SJCRH30 (cell line): ENCODE measurements around the gene ANK3. TPM values are rescaled to one million over a fixed set of nuclear protein-coding genes. Genes with fewer than 3 reads are reported as not detected.

Experiments
- DNase-seq, 2 experiments: peaks; one replicate each; pipeline ENCODE4 v3.0.0-alpha.2; 2015 to 2020
- H3K27ac ChIP-seq: fragments of 250-450 bp; sonication (Bioruptor Pico); 2 replicates; pipeline ENCODE4 v1.5.1; 2020; ENCODE audit warnings: mild to moderate bottlenecking, moderate library complexity
- H3K27me3 ChIP-seq: fragments of 250-450 bp; sonication (Bioruptor Pico); 2 replicates; pipeline ENCODE4 v1.5.1; 2020; ENCODE audit warnings: mild to moderate bottlenecking, moderate library complexity
- H3K36me3 ChIP-seq: fragments of 250-450 bp; sonication (Bioruptor Pico); 2 replicates; pipeline ENCODE4 v1.5.1; 2020; ENCODE audit warnings: mild to moderate bottlenecking, moderate library complexity
- H3K4me1 ChIP-seq: fragments of 250-450 bp; sonication (Bioruptor Pico); 2 replicates; pipeline ENCODE4 v1.5.1; 2020; ENCODE audit warnings: mild to moderate bottlenecking, moderate library complexity
- H3K4me3 ChIP-seq: fragments of 250-450 bp; sonication (Bioruptor Pico); 2 replicates; pipeline ENCODE4 v1.5.1; 2020; ENCODE audit warnings: mild to moderate bottlenecking, moderate library complexity
- H3K9me3 ChIP-seq: fragments of 250-450 bp; sonication (Bioruptor Pico); replicated peaks from 2 replicates; pipeline ENCODE4 v1.5.1; 2020; ENCODE audit warnings: mild to moderate bottlenecking, moderate library complexity
- total RNA-seq: library from RNA; depleted of rRNA; stranded (reverse); fragments of >200 nt; shearing (Covaris generic); gene quantifications from 2 replicates; pipeline ENCODE4 v1.2.3, GENCODE V29; 2014

Gene ANK3
- total RNA-seq, 1 experiment from 2014 or later: 2.5 TPM

- no peak overlapping the region for H3K4me3 ChIP-seq
Observed at GRCh38 chr10:60420991-60421894, 31.6 kb upstream of the ANK3 start.

DNA sequence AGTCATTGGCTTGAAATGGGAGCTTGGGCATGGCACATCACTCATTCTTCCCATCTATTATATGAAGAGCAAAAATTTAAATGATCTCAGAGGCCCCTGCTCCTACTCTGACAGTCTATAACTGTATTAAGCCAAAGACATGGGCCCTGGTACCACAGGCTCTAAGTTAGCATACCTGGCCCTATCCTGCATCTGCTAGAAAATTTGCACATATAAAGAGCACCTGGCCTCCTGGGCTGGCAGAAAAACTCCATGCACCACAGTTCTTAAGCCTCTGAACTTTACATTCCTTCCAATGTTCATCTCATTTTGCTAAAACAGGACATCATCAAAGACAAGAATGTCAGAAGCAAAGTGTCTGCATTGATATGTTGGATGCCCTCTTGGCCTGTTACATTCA, 29.6 kb upstream of the ANK3 start:
- H3K4me3 ChIP-seq: no peak overlapping the region
- H3K4me1 ChIP-seq: peaks cover 14% of the 10 kb centered on the region
- H3K9me3 ChIP-seq: peaks cover 1% of the 10 kb centered on the region
- no peaks in the 10 kb centered on the region for H3K36me3 ChIP-seq
- no peak for DNase-seq
- H3K27ac ChIP-seq: no peak overlapping the region
- no peaks in the 10 kb centered on the region for H3K27me3 ChIP-seq

More at GRCh38 chr10:60420991-60421894, 31.6 kb upstream of the ANK3 start:
- Histone ChIP-seq H3K9me3 (no peaks in the 10 kb centered on the region), H3K27ac (no peak overlapping the region), H3K4me1 (peaks cover 3% of the 10 kb centered on the region; the same call in 1 of the 2 replicates), H3K27me3 (no peaks in the 10 kb centered on the region), H3K36me3 (no peaks in the 10 kb centered on the region)
- DNase-seq: no peak

DNA sequence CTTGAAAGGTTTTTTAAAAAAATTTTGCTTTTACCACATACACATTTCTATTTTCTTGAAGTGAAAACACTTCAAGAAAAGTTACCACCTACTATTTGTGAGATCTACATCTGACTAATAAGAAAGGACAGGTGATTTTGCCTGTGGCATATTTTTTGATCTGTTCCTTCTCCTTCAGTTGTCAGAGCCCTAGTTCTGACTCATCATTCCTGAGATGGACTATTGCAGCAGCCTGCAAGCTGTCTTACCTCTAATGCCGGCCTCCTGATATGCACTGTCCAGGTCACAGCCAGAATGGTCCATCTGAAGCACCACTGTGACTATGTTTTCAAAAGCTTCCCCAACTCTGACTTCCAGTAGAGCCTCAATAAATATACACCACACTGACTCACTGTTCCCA, 28.2 kb upstream of the ANK3 start:
- Histone ChIP-seq H3K9me3 (peaks cover 6% of the 10 kb centered on the region), H3K27ac (no peak overlapping the region), H3K4me3 (no peak overlapping the region), H3K4me1 (peaks cover 28% of the 10 kb centered on the region), H3K36me3 (no peaks in the 10 kb centered on the region), H3K27me3 (no peaks in the 10 kb centered on the region)
- no peak for DNase-seq

DNA sequence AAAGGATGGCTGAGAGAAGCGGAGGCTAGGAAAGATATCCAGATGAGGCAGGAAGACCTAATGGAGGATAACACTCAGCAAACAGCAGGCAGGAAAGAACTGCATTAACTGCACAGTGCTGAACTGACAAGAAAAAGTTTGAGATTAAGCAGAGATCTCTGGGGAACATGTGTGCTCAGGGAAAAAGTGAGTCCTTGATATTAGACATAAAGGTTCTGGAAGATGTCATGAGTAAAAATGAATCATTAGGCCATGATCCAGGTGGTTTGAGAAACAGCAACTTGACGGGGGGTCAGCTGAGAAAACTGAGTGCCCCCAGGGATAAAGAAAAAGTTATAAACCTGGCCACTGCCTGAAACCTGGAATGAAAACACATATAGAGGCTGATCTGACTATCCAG, 27.3 kb upstream of the ANK3 start:
- no peak for DNase-seq
- peaks cover 6% of the 10 kb centered on the region for H3K9me3 ChIP-seq
- H3K4me3 ChIP-seq: no peak overlapping the region
- no peaks in the 10 kb centered on the region for H3K27me3 ChIP-seq
- H3K36me3 ChIP-seq: no peaks in the 10 kb centered on the region
- peaks cover 30% of the 10 kb centered on the region for H3K4me1 ChIP-seq
- H3K27ac ChIP-seq: no peak overlapping the region

DNA sequence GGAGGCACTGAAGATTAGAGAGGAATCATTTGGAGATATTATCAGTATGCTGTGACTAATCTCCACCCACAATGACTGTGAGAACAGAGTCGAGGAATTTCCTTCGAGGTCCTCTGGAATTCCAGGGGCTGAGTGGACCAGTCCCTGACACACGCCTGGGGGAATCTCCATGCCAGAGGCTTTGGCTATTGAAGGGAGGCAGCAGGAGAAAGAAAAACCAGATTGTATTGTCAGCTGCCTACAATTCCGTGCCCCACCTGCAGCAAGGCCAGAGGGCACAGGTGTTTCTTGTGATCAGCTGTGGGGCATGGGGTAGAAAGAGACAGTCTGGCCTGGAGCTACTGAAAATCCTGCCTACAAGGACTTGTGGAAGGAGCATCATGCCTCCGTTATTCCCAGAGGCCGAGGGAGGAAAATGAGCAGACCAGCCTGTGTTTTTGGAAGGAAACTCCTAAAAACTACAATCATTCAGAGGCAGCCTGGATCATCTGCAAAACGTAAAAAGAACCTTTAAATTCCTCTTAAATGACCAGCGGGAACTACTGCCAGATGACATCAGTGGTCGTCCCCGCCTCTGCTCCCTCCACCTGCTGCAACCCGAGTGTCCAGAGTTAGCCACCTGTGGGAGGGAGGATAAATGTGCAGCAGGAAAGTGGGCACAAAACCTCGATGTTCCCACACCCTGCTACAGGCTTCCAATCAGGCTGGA, 25.4 kb upstream of the ANK3 start:
- Histone ChIP-seq H3K27me3 (no peaks in the 10 kb centered on the region), H3K27ac (peak overlapping the region; percentile 89), H3K4me3 (no peak overlapping the region), H3K4me1 (peaks cover 30% of the 10 kb centered on the region), H3K36me3 (no peaks in the 10 kb centered on the region), H3K9me3 (peaks cover 6% of the 10 kb centered on the region)
- peak; percentile 81 to 83 for DNase-seq

- H3K27me3 ChIP-seq: no peaks in the 10 kb centered on the region
- DNase-seq: peak in 1 of 2 experiments; percentile 44
- H3K36me3 ChIP-seq: no peaks in the 10 kb centered on the region
- peak overlapping the region; percentile 89 for H3K27ac ChIP-seq
- H3K9me3 ChIP-seq: peaks cover 6% of the 10 kb centered on the region
- H3K4me1 ChIP-seq: peaks cover 30% of the 10 kb centered on the region
- H3K4me3 ChIP-seq: no peak overlapping the region
Observed at GRCh38 chr10:60414111-60414510, 24.4 kb upstream of the ANK3 start.

DNA sequence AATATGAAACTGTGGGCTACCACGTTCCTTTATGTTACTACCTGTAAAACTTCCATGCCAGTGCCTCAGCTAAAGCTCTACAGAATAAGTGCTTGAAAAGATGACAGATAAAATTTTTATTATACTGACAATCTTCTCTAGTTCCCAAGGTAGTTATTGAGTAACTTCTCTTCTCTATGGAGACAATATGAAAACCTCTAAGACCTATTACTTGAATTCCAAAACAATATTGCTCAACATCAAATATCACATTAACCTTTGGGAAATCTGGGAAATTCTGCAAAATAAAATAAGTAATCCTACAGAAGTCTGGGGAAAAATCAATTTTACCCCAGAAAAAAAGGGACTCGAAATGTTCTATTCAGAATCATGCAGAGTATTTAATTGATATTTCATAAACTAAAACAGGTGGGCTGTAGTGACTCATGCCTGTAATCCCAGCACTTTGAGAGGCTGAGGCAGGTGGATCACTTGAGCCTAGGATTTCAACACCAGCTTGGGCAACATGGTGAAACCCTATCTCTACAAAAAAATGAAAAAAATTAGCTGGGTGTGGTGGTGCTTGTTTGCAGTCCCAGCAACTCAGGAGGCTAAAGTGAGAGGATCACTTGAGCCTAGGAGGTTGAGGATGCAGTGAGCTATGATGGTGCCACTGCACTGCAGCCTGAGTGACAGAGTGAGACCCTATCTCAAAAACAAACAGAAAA, 23.8 kb upstream of the ANK3 start:
- Histone ChIP-seq H3K9me3 (peaks cover 6% of the 10 kb centered on the region), H3K27ac (peak overlapping the region; percentile 89), H3K4me3 (no peak overlapping the region), H3K27me3 (no peaks in the 10 kb centered on the region), H3K4me1 (peaks cover 30% of the 10 kb centered on the region), H3K36me3 (no peaks in the 10 kb centered on the region)
- DNase-seq: peak; percentile 71 to 83

- Histone ChIP-seq H3K4me1 (peaks cover 30% of the 10 kb centered on the region), H3K4me3 (no peak overlapping the region), H3K27me3 (no peaks in the 10 kb centered on the region), H3K27ac (no peak overlapping the region), H3K9me3 (peaks cover 6% of the 10 kb centered on the region), H3K36me3 (no peaks in the 10 kb centered on the region)
- no peak for DNase-seq
Observed at GRCh38 chr10:60410970-60411369, 21.3 kb upstream of the ANK3 start.

DNA sequence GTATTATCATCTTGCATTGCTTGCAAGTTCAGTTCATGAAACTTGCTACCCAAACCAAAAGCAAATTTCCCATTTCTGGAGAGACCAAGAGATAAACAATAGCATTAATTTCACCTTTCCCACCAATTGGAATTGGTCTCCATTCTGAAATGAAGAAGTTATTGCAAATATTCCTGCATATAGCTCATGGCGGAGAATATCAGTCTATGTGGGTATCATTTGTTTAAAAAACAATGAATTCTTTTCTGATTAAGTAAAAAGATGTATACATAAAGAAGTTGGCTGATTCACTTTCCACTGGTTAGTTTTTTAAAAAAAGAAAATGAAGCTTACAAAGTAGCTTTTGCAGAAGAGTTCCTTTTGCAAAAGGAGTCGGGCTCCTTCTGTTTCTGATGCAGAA, 19.5 kb upstream of the ANK3 start:
- H3K4me3 ChIP-seq: no peak overlapping the region
- peaks cover 15% of the 10 kb centered on the region for H3K4me1 ChIP-seq
- H3K27me3 ChIP-seq: no peaks in the 10 kb centered on the region
- H3K36me3 ChIP-seq: no peaks in the 10 kb centered on the region
- DNase-seq: no peak
- peaks cover 5% of the 10 kb centered on the region for H3K9me3 ChIP-seq
- H3K27ac ChIP-seq: no peak overlapping the region

DNA sequence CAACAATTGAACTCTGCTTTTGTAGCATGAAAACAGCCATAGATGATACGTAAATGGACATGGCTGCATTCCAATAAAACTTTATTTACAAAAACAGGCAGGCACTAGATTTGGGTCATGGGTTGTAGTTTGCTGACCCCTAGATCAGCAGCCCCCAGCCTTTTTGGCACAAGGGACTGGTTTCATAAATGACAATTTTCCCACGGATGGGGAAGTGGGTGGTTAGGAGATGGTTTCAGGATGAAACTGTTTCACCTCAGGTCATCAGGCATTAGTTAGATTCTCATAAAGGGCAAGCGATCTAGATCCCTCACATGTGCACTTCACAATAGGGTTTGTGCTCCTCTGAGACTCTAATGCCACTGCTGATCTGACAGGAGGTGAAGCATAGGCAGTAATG, 16.5 kb upstream of the ANK3 start:
- H3K4me3 ChIP-seq: no peak overlapping the region
- H3K27ac ChIP-seq: no peak overlapping the region
- H3K36me3 ChIP-seq: no peaks in the 10 kb centered on the region
- no peaks in the 10 kb centered on the region for H3K9me3 ChIP-seq
- no peaks in the 10 kb centered on the region for H3K4me1 ChIP-seq
- DNase-seq: no peak
- no peaks in the 10 kb centered on the region for H3K27me3 ChIP-seq

DNA sequence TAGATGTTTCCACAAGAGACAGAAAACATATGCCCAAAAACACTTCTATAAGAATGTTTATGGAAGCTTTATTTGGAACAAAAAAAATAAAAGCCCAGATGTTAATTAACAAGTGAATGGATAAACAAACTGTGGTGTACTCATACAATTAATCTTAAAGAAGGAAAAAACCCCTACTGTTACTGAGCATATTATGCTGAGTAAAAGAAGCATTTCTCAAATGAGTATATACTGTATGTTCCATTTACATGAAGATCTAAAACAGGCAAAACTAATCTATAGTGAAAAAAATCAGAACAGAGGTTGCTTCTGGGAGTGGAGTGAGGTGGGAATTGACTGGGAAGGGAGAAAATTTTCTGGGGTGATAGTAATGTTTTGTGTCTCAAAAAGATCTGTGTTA, 15.5 kb upstream of the ANK3 start:
- no peak for DNase-seq
- H3K27me3 ChIP-seq: no peaks in the 10 kb centered on the region
- no peaks in the 10 kb centered on the region for H3K9me3 ChIP-seq
- no peak overlapping the region for H3K27ac ChIP-seq
- H3K4me1 ChIP-seq: no peaks in the 10 kb centered on the region
- no peak overlapping the region for H3K4me3 ChIP-seq
- H3K36me3 ChIP-seq: no peaks in the 10 kb centered on the region

- H3K4me1 ChIP-seq: no peaks in the 10 kb centered on the region
- no peak overlapping the region for H3K27ac ChIP-seq
- no peaks in the 10 kb centered on the region for H3K27me3 ChIP-seq
- H3K36me3 ChIP-seq: no peaks in the 10 kb centered on the region
- H3K4me3 ChIP-seq: no peak overlapping the region
- H3K9me3 ChIP-seq: no peaks in the 10 kb centered on the region
- no peak for DNase-seq
Observed at GRCh38 chr10:60403168-60403873, 13.6 kb upstream of the ANK3 start.

DNA sequence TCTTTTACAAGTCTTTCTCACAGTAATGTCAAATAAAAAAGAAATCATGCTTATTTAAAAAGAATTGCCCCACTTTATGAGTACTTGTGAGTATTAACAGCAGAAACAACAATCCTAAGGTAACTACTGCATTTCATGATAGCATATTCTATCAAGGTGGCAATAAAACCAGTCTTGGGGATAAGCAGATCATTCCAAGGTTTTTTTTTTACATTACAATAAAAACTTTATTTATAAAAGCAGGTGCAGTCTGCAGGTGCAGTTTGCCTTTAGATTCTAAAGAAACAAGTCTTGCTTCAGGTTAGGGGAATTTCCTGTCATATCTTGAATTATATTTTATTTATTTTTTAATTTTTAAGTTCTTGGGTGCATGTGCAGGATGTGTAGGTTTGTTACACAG, 10.7 kb upstream of the ANK3 start:
- no peaks in the 10 kb centered on the region for H3K9me3 ChIP-seq
- H3K27ac ChIP-seq: no peak overlapping the region
- DNase-seq: no peak
- no peaks in the 10 kb centered on the region for H3K27me3 ChIP-seq
- no peaks in the 10 kb centered on the region for H3K36me3 ChIP-seq
- H3K4me3 ChIP-seq: no peak overlapping the region
- no peaks in the 10 kb centered on the region for H3K4me1 ChIP-seq

DNA sequence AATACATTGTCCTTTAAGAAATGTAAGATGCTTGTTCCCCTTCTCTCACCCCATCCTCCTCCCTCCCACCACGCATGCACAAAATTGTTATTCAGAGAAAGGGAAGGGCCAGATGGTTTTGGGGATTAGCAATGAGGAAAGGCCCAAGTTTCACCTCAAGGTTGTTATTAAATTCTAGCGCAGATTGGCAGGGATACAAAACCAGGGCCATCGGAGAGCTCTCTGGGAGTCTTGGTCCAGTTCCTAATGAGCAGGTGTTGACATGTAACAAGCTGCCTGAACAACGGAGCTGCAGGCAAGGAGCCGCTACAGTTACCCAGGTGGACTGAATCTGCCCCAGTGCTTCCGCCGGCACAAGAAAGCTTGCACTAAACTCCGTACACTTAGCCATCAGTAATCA, 9.7 kb upstream of the ANK3 start:
- DNase-seq: peak; percentile 3 to 19
- no peak overlapping the region for H3K4me3 ChIP-seq

More for the DNA sequence above, 9.7 kb upstream of the ANK3 start:
- Histone ChIP-seq H3K9me3 (no peaks in the 10 kb centered on the region), H3K4me1 (no peaks in the 10 kb centered on the region), H3K36me3 (no peaks in the 10 kb centered on the region), H3K27me3 (no peaks in the 10 kb centered on the region), H3K27ac (no peak overlapping the region)
